CD4-positive, alpha-beta T cell treated with Interleukin-4 for 4 hours (primary cell): Measurements from ENCODE around the gene NKX1-1.
A peak's percentile ranks its signal among the peaks of the same experiment; 100 is the strongest.

Experiments used
- DNase-seq: peaks from one replicate; pipeline ENCODE4 v3.0.0-alpha.2; 2020

Gene NKX1-1

GRCh38 chr4:1356181-1356998 is 49.9 kb downstream of the NKX1-1 start:
- DNase-seq, result peak; percentile 42

DNA sequence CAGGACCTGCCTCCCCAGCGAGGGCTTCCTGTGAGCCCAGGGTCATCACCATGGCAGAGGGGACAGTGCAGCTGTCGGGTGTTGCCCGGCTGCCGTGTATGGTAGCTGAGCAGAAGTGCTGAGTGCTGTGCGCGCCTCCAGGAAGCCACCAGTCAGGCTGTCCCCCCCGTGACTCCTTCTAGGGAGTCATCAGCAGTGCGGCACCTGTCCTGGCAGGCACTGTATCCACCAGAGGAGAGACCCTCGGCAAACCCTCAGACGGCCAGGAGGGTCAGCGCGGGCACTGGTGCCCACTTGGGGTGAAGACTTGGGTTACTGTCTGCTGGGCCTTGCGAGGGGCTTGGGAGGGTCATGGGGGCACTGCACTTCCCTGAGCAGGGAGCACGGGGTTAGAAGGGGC is 50.9 kb downstream of the NKX1-1 start:
- DNase-seq, result no peak

DNA sequence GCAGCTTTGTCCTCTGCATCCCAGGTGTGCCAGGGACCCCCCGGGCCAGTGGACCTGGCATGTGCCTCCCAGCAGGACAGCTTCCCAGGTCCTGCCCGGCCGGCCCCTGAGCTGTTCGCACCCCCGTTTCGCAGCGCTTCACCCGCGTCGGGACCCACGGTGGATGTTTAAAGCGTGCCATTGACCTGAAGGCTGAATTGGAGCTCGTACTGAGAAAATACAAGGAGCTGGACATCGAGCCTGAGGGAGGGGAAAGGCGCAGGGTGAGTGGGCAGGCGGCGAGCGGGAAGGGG is 51.3 kb downstream of the NKX1-1 start:
- DNase-seq, result no peak

DNA sequence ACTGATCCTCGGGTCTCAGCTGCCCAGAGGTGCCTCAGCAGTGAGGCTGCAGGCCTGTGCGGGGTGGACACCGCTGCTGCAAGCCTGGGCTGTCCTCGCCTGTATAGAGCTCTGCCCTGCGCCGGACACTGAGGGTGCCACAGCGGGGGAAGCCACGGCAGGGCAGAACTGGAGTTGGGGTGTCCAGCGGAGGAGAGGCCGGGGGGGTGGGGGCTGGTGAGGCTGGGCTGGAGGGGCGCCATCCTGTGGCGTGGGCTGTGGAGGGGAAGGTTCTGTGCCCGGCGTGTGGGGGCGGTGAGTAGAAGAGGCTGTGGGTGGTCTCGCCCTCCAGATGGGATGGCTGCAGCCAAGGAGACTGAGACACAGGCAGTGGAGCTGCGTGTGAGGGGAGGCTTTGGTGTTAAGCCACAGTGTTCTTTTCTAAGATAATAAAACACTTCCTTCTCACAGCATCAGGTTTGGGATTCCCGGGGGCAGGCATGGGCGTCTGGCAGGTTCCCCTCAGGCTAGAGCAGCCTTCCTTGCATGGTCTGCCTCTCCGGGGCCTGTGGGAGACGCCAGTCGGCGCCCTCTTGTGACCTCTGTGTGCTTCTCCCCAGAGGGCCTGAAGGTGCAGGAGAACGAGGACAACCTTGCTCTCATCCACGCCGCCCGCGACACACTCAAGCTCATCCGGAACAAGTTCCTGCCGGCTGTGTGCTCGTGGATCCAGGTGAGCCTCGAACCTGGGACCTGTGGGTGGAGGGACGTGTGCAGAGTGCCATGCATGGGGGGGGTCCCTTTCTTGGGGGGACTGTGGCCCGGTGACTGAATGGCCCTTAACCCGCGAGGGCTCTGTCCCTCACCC is 51.9 kb downstream of the NKX1-1 start:
- no peak for DNase-seq

DNA sequence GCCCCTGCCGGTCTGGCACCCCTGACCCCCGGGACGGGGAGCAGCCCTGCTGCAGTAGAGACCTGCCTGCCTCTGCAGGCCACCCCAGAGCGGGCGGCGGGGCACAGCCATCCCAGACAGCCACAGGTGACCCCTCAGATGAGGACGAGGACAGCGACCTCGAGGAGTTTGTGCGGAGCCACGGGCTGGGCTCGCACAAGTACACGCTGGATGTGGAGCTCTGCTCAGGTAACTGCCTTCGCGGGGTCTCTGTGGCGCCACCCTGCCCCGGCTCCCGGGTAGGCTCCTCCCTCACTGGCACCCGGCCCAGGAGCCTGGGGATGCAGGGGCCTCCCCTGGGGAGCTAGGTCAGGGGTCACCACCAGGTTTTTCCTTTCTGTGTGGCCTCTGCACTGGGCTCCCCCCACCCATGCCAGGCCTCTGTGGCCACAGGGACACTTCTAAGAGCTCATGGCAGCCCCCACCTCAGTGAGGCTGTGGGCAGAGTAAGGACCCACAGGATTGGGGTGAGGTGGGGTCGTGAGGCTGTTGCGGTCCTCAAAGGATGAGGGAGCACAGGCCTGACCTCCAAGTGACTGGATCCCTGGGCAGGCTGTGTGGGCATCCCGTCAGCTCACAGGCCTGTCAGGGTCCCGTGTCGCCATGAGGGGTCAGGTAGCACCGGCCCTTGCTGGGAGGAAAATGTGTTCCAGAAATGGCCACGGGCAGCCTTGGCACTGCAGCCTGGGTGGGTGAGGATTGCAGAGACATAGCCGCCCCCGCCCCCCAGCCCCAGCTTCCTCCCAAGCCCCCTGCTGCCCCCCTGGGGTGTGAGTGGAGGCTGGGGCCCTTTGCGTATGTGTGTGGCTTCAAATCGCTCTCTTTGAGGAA is 52.8 kb downstream of the NKX1-1 start:
- DNase-seq, result no peak
